ENCODE results near the gene AHDC1.
A peak's percentile ranks its signal among the peaks of the same experiment; 100 is the strongest.
"Not testable (repeated sequence)": the region's sequence is repeated elsewhere in the genome, so short reads cannot be mapped to it uniquely, and the experiment has no call there.

The AHDC1 gene

GRCh38 chr1:27509127-27510080 lies 94.5 kb downstream of the AHDC1 start:
- TF ChIP-seq GATA1 (IDR thresholded peaks at IDR 0.05; ENCODE audit: low read depth, low read length) (no peak), POLR2A (IDR thresholded peaks at IDR 0.05; ENCODE audit: low read length) (no peak)
- DNase-seq, result no peak

- no peak for TF ChIP-seq GATA1 (IDR thresholded peaks at IDR 0.05; ENCODE audit: low read depth, low read length)
- TF ChIP-seq POLR2A (IDR thresholded peaks at IDR 0.05; ENCODE audit: low read length), result no peak
- peak in 1 of 2 experiments; percentile 21 for DNase-seq
Observed at GRCh38 chr1:27507960-27508665, 95.8 kb downstream of the AHDC1 start.

GRCh38 chr1:27506703-27507102 lies 97.2 kb downstream of the AHDC1 start:
- no peak for DNase-seq

GRCh38 chr1:27505420-27505680 lies 98.6 kb downstream of the AHDC1 start:
- no peak for TF ChIP-seq GATA1 (IDR thresholded peaks at IDR 0.05; ENCODE audit: low read depth, low read length)
- TF ChIP-seq POLR2A (IDR thresholded peaks at IDR 0.05; ENCODE audit: low read length), result no peak
- no peak for DNase-seq

More at GRCh38 chr1:27506703-27507102, 97.2 kb downstream of the AHDC1 start:
- TF ChIP-seq POLR2A (IDR thresholded peaks at IDR 0.05; ENCODE audit: low read length), result no peak
- no peak for TF ChIP-seq GATA1 (IDR thresholded peaks at IDR 0.05; ENCODE audit: low read depth, low read length)

- no peak for DNase-seq
- TF ChIP-seq GATA1 (IDR thresholded peaks at IDR 0.05; ENCODE audit: low read depth, low read length), result no peak
- no peak for TF ChIP-seq POLR2A (IDR thresholded peaks at IDR 0.05; ENCODE audit: low read length)
Observed at GRCh38 chr1:27504588-27505419, 99.1 kb downstream of the AHDC1 start.

- no peak for DNase-seq
- TF ChIP-seq POLR2A (IDR thresholded peaks at IDR 0.05; ENCODE audit: low read length) (no peak), GATA1 (IDR thresholded peaks at IDR 0.05; ENCODE audit: low read depth, low read length) (no peak)
Observed at GRCh38 chr1:27503844-27504587, 99.9 kb downstream of the AHDC1 start.

GRCh38 chr1:27503033-27503432 lies 100.9 kb downstream of the AHDC1 start:
- DNase-seq, result no peak
- TF ChIP-seq GATA1 (IDR thresholded peaks at IDR 0.05; ENCODE audit: low read depth, low read length) (no peak), POLR2A (IDR thresholded peaks at IDR 0.05; ENCODE audit: low read length) (no peak)

GRCh38 chr1:27501159-27501558 lies 102.8 kb downstream of the AHDC1 start:
- not testable (repeated sequence) for DNase-seq

- TF ChIP-seq GATA1 (IDR thresholded peaks at IDR 0.05; ENCODE audit: low read depth, low read length), result no peak
- TF ChIP-seq POLR2A (IDR thresholded peaks at IDR 0.05; ENCODE audit: low read length), result no peak
- DNase-seq, result no peak
Observed at GRCh38 chr1:27499142-27499541, 104.8 kb downstream of the AHDC1 start.

GRCh38 chr1:27496604-27497155 lies 107.3 kb downstream of the AHDC1 start:
- TF ChIP-seq POLR2A (IDR thresholded peaks at IDR 0.05; ENCODE audit: low read length), result no peak
- no peak for TF ChIP-seq GATA1 (IDR thresholded peaks at IDR 0.05; ENCODE audit: low read depth, low read length)
- DNase-seq, result no peak

GRCh38 chr1:27492796-27493195 lies 111.1 kb downstream of the AHDC1 start:
- TF ChIP-seq POLR2A (IDR thresholded peaks at IDR 0.05; ENCODE audit: low read length), result no peak
- no peak for TF ChIP-seq GATA1 (IDR thresholded peaks at IDR 0.05; ENCODE audit: low read depth, low read length)
- DNase-seq, result no peak

GRCh38 chr1:27491748-27492700 lies 111.9 kb downstream of the AHDC1 start:
- no peak for DNase-seq
- TF ChIP-seq GATA1 (IDR thresholded peaks at IDR 0.05; ENCODE audit: low read depth, low read length), result no peak
- TF ChIP-seq POLR2A (IDR thresholded peaks at IDR 0.05; ENCODE audit: low read length), result no peak

Data from erythroblast (primary cell).